Measurements from ENCODE around the gene GHR.

DNA sequence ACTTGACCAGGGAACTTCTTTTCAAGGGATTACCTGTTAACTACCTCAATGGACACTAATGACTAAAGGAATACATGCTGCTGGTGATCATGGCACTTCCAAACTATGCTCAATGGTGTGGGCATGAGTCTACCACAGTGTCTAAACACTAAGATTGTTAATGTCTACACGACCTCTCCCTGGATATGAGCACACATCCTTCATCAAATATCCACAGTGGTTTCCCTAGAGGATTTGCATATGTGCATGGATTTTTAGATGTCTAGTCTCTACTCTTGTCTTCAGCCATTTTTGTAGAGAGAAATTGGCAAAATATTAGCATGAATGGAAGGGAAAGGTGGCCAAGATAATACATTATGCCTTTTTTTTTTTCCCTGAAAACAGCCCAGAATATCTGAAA lies 220.1 kb downstream of the GHR start:
- TF ChIP-seq, protein P1, sequence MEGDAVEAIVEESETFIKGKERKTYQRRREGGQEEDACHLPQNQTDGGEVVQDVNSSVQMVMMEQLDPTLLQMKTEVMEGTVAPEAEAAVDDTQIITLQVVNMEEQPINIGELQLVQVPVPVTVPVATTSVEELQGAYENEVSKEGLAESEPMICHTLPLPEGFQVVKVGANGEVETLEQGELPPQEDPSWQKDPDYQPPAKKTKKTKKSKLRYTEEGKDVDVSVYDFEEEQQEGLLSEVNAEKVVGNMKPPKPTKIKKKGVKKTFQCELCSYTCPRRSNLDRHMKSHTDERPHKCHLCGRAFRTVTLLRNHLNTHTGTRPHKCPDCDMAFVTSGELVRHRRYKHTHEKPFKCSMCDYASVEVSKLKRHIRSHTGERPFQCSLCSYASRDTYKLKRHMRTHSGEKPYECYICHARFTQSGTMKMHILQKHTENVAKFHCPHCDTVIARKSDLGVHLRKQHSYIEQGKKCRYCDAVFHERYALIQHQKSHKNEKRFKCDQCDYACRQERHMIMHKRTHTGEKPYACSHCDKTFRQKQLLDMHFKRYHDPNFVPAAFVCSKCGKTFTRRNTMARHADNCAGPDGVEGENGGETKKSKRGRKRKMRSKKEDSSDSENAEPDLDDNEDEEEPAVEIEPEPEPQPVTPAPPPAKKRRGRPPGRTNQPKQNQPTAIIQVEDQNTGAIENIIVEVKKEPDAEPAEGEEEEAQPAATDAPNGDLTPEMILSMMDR (conservative IDR thresholded peaks at IDR 0.05; ENCODE audit: low read depth, low read length) = no peak
- TF ChIP-seq EZH2 (IDR thresholded peaks at IDR 0.05; ENCODE audit: low read length, unreplicated experiment) = no peak

Measured in PC-3 (cell line).